Measurements from ENCODE around the gene MANSC1. TPM values are rescaled to one million over a fixed set of nuclear protein-coding genes. Genes with fewer than 3 reads are reported as not detected.

Gene MANSC1
- total RNA-seq, 2 experiments from 2014 or later: 2.2 to 2.5 TPM

DNA sequence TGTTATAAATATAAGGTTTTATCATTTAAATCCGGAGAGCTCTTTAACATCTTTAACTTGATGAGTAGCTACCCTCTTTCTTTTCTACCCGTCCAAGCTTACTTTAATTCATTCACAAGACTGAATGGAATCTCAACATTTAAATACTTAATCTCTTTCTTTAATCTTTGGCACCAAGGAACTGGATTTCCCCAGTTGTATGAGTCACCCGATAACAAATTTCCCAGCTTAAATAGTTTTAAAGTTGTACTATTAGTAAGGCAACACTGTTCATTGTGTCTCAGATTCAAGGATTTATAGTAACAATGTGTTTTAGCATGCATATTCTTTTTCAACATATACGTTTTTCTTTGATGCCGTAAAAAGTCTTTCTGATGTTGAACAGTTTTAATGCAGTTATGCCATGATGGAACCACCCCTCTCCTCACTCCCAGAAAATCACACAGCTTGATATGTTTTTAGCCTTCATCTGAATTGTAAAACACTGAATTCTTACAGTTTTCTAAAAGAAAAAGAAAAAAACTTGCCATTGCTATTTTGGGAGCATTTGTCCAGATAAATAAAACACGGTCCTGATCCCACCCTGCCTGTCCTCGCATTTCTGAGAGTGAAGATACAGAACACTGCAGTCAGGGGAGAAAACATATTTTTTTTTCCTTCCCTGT lies 67.1 kb downstream of the MANSC1 start:
- ChIA-PET POLR2A (interaction anchor here (1.0 kb wide), 1 partner anchor 16 kb away, joined by 3 read pairs; the partner anchor contains the start of gene LRP6), CTCF (interaction anchor here (0.7 to 0.8 kb wide), 3 partner anchors 12 to 58 kb away, joined by 3 read pairs; no protein-coding TSS in a partner anchor)
- Mint-ChIP-seq H3K27me3 (peaks cover 2% of the 10 kb centered on the region), H3K36me3 (ENCODE audit: low read depth) (no peaks in the 10 kb centered on the region), H3K4me3 (no peak overlapping the region), H3K4me1 (peaks cover 8% of the 10 kb centered on the region), H3K9me3 (ENCODE audit: low read depth) (peaks cover under 1% of the 10 kb centered on the region), H3K27ac (no peak overlapping the region)
- ATAC-seq (no peak), DNase-seq (no peak)
- intact Hi-C loops (cut with DNase I, micrococcal nuclease): no loop called here

DNA sequence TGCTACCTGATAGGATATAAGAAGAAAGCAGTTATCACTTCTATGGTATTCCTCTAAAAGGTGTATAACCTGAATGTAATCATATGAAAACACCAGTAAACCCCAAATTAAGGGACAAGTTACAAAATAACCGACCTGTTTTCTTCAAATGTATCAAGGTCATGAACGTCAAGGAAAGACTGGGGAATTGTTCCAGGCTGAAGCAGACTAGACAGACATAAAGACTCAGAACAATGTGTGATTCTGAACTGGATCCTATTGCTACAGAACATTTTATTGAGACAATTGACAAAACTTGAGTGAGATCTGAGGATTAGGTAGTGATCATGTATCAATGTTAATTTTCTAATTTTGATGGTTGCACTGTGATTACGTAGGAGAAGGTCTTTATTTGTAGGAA lies 67.8 kb downstream of the MANSC1 start:
- no peaks in the 10 kb centered on the region for H3K36me3 Mint-ChIP-seq (ENCODE audit: low read depth)
- intact Hi-C loops (cut with DNase I, micrococcal nuclease): no loop called here
- no peak overlapping the region for H3K4me3 Mint-ChIP-seq
- ChIA-PET POLR2A (interaction anchor here (1.0 kb wide), 1 partner anchor 16 kb away, joined by 3 read pairs; the partner anchor contains the start of gene LRP6), CTCF (interaction anchor here (0.7 to 0.8 kb wide), 2 partner anchors 13 to 15 kb away, joined by 3 read pairs; no protein-coding TSS in a partner anchor)
- DNase-seq: no peak
- peaks cover 3% of the 10 kb centered on the region for H3K9me3 Mint-ChIP-seq (ENCODE audit: low read depth)
- peaks cover 2% of the 10 kb centered on the region for H3K27me3 Mint-ChIP-seq
- H3K4me1 Mint-ChIP-seq: peaks cover 8% of the 10 kb centered on the region
- ATAC-seq: no peak
- H3K27ac Mint-ChIP-seq: no peak overlapping the region

DNA sequence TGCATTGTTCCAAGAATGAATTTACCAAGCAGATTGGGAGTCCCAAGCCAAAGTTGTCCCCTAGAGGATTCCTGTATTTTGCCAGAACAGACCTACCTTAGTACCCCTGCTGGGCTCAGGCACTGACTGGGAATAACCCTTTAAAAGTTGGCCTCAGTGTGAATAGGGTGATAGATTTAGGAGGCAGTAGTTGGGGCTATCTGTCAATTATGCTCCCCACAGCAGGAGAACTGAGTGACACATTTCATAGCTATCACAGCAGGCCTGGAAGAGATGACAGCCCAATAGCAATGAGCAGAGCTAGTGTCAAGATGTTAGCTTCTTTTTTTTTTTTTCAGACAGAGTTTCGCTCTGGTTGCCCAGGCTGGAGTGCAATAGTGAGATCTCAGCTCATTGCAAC lies 68.9 kb downstream of the MANSC1 start:
- H3K36me3 Mint-ChIP-seq (ENCODE audit: low read depth): no peaks in the 10 kb centered on the region
- DNase-seq: no peak
- peaks cover 8% of the 10 kb centered on the region for H3K4me1 Mint-ChIP-seq
- H3K4me3 Mint-ChIP-seq: no peak overlapping the region
- intact Hi-C loops (cut with DNase I, micrococcal nuclease): no loop called here
- ChIA-PET POLR2A (no interaction called here), CTCF (no interaction called here)
- ATAC-seq: no peak
- peaks cover 2% of the 10 kb centered on the region for H3K27me3 Mint-ChIP-seq
- no peak overlapping the region for H3K27ac Mint-ChIP-seq
- H3K9me3 Mint-ChIP-seq (ENCODE audit: low read depth): peaks cover 3% of the 10 kb centered on the region

DNA sequence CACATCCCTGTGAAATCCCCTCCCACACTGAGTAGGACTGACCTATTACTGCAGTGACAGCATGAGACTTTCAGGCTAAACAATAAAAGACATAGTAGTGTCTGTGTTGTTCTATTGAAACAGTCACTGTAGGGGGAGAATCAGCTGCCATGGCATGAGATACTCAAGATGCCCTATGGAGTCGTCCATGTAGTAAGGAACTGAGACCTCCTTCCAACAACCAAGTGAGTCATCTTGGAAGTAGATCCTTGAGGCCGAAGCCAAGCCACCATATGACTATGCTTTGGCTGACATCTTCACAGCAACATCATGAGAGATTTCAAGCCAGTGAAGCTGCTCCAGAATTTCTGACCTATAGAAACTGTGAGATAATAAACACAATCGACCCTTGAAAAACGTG lies 71.1 kb downstream of the MANSC1 start:
- Mint-ChIP-seq H3K4me3 (no peak overlapping the region), H3K27ac (no peak overlapping the region), H3K9me3 (ENCODE audit: low read depth) (peaks cover 3% of the 10 kb centered on the region), H3K36me3 (ENCODE audit: low read depth) (no peaks in the 10 kb centered on the region), H3K27me3 (peaks cover 2% of the 10 kb centered on the region), H3K4me1 (peaks cover 8% of the 10 kb centered on the region)
- ATAC-seq: no peak
- no peak for DNase-seq
- intact Hi-C loops (cut with DNase I, micrococcal nuclease): no loop called here
- POLR2A ChIA-PET: no interaction called here
- CTCF ChIA-PET: interaction anchor here (0.7 to 0.9 kb wide), 3 partner anchors 22 to 613 kb away, joined by 3 to 4 read pairs (median 3); no protein-coding TSS in a partner anchor

Other genes starting within 250 kb of the MANSC1 start
- gene LRP6, start 83.2 kb downstream of the MANSC1 start, total RNA-seq: 1 to 10 TPM; 6.8 to 8.2 TPM
- gene BORCS5, start 6.8 kb upstream of the MANSC1 start, total RNA-seq: 10 to 100 TPM; 41.8 to 45.0 TPM
- 10 to 100 TPM; 39.3 to 40.4 TPM for gene DUSP16, start 212.6 kb upstream of the MANSC1 start, total RNA-seq

Measured in activated CD4-positive, alpha-beta T cell treated with anti-CD3 and anti-CD28 coated beads for 36 hours (primary cell).